Measurements from ENCODE around the gene SMIM21. TPM values are rescaled to one million over a fixed set of nuclear protein-coding genes. Genes with fewer than 3 reads are reported as not detected.
A peak's percentile ranks its signal among the peaks of the same experiment; 100 is the strongest.

Gene SMIM21
- polyA plus RNA-seq, 3 donors, result not detected

GRCh38 chr18:75455249-75456198, 28.0 kb upstream of the SMIM21 start:
- Mint-ChIP-seq H3K4me1 (peaks cover 10% of the 10 kb centered on the region), H3K27ac (no peak overlapping the region), H3K36me3 (peaks cover 0 to 3% of the 10 kb centered on the region in 2 donors), H3K9me3 (peaks cover 8 to 23% (median 21%) of the 10 kb centered on the region in 7 donors), H3K4me3 (peak overlapping the region; percentile 28 to 87), H3K27me3 (ENCODE audit: low read depth in 3 of 3) (peaks cover 41 to 55% (median 46%) of the 10 kb centered on the region in 3 donors)
- peak overlapping the region in 1 of 3 experiments; percentile 59 for H3K4me3 ChIP-seq (replicated peaks in 1 of 3; ENCODE audit: low read depth in 2 of 3, low read length in 3 of 3)
- H3K27ac ChIP-seq (ENCODE audit: low read depth in 1 of 2, low read length in 2 of 2), result no peak overlapping the region
- intact Hi-C loops (cut with micrococcal nuclease), result no loop called here
- H3K36me3 ChIP-seq (replicated peaks in 1 of 2; ENCODE audit: control insufficient read depth in 1 of 2, insufficient read depth in 2 of 2, low read length in 2 of 2), result no peaks in the 10 kb centered on the region
- WGBS (ENCODE audit: insufficient coverage), result 7% methylated on average over 79 of the region's 84 CpGs
- no peaks in the 10 kb centered on the region for H3K79me2 ChIP-seq (ENCODE audit: insufficient read depth, low read length)
- H3K4me2 ChIP-seq (replicated peaks; ENCODE audit: extremely low read depth, low read length, poor library complexity, severe bottlenecking), result peak overlapping the region; percentile 62
- TF ChIP-seq, protein P1, sequence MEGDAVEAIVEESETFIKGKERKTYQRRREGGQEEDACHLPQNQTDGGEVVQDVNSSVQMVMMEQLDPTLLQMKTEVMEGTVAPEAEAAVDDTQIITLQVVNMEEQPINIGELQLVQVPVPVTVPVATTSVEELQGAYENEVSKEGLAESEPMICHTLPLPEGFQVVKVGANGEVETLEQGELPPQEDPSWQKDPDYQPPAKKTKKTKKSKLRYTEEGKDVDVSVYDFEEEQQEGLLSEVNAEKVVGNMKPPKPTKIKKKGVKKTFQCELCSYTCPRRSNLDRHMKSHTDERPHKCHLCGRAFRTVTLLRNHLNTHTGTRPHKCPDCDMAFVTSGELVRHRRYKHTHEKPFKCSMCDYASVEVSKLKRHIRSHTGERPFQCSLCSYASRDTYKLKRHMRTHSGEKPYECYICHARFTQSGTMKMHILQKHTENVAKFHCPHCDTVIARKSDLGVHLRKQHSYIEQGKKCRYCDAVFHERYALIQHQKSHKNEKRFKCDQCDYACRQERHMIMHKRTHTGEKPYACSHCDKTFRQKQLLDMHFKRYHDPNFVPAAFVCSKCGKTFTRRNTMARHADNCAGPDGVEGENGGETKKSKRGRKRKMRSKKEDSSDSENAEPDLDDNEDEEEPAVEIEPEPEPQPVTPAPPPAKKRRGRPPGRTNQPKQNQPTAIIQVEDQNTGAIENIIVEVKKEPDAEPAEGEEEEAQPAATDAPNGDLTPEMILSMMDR (IDR thresholded peaks at IDR 0.05), result no peak
- peak overlapping the region; percentile 41 for H2AFZ ChIP-seq (ENCODE audit: insufficient read depth, low read depth, low read length, poor library complexity, severe bottlenecking)
- H3K9me3 ChIP-seq (replicated peaks in 1 of 2; ENCODE audit: control insufficient read depth in 1 of 2, insufficient read depth in 1 of 2, low read length in 2 of 2), result peaks cover 12 to 21% of the 10 kb centered on the region in 2 donors
- H3K27me3 ChIP-seq (ENCODE audit: control insufficient read depth in 2 of 2, insufficient read depth in 2 of 2, low read length in 2 of 2), result peaks cover 31 to 55% of the 10 kb centered on the region in 2 donors
- no peak overlapping the region for H3K9ac ChIP-seq (ENCODE audit: insufficient read depth, low read length, poor library complexity, severe bottlenecking)
- H4K20me1 ChIP-seq (ENCODE audit: insufficient read depth, low read length), result no peaks in the 10 kb centered on the region
- no peaks in the 10 kb centered on the region for H3K4me1 ChIP-seq (ENCODE audit: control insufficient read depth in 1 of 2, insufficient read depth in 2 of 2, low read length in 2 of 2)
- DNase-seq, result no peak

DNA sequence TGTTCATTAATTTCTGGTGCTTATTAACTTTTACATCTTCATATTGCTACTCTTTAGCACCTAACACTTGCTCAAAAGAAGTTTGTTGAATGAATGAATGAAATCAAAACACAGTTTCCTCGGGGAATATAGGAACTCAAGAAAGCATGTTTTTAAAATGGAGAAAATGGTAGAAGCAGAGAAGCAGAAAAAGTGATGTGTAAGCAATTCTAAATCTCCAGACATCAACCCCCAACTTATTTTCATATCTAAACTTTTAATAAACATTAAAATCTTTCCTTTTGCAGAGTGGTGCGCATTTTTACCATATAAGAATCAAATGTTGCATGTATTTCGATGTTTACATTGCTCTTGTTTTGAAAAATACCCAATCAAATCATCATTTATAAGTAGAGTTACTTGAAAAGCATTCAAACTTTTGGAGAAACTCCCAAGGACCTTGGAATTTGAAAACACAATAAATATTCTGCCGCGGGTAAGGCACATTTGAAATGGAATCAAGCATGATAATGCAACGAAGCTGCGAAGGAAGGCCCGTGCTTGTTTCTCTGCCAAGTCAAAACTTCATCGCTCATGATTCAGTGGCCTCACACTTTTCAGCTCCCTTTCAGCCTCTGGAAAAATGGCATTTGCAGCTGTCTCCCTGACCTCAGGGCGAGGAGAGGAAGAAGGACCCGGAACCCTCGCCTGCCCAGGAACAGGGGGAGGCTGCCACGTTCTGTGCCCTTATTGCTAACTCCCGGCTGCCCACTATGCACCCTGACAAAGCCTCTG, 26.7 kb upstream of the SMIM21 start:
- Histone ChIP-seq H3K4me2 (replicated peaks; ENCODE audit: extremely low read depth, low read length, poor library complexity, severe bottlenecking) (no peak overlapping the region), H3K9ac (ENCODE audit: insufficient read depth, low read length, poor library complexity, severe bottlenecking) (no peak overlapping the region), H3K4me3 (replicated peaks in 1 of 3; ENCODE audit: low read depth in 2 of 3, low read length in 3 of 3) (no peak overlapping the region), H3K27ac (ENCODE audit: low read depth in 1 of 2, low read length in 2 of 2) (no peak overlapping the region), H4K20me1 (ENCODE audit: insufficient read depth, low read length) (no peaks in the 10 kb centered on the region), H3K27me3 (ENCODE audit: control insufficient read depth in 2 of 2, insufficient read depth in 2 of 2, low read length in 2 of 2) (peaks cover 34 to 55% of the 10 kb centered on the region in 2 donors), H3K36me3 (replicated peaks in 1 of 2; ENCODE audit: control insufficient read depth in 1 of 2, insufficient read depth in 2 of 2, low read length in 2 of 2) (no peaks in the 10 kb centered on the region), H3K4me1 (ENCODE audit: control insufficient read depth in 1 of 2, insufficient read depth in 2 of 2, low read length in 2 of 2) (no peaks in the 10 kb centered on the region), H2AFZ (ENCODE audit: insufficient read depth, low read depth, low read length, poor library complexity, severe bottlenecking) (no peak overlapping the region), H3K9me3 (replicated peaks in 1 of 2; ENCODE audit: control insufficient read depth in 1 of 2, insufficient read depth in 1 of 2, low read length in 2 of 2) (peaks cover 7 to 21% of the 10 kb centered on the region in 2 donors), H3K79me2 (ENCODE audit: insufficient read depth, low read length) (no peaks in the 10 kb centered on the region)
- TF ChIP-seq, protein P1 (IDR thresholded peaks at IDR 0.05), result no peak
- H3K36me3 Mint-ChIP-seq, result peaks cover 0 to 3% of the 10 kb centered on the region in 2 donors
- DNase-seq, result no peak
- WGBS (ENCODE audit: insufficient coverage), result 97% methylated on average over 11 of the region's 14 CpGs
- H3K27me3 Mint-ChIP-seq (ENCODE audit: low read depth in 3 of 3), result peaks cover 40 to 53% (median 45%) of the 10 kb centered on the region in 3 donors
- no peak overlapping the region for H3K27ac Mint-ChIP-seq
- peak overlapping the region in 1 of 2 donors; percentile 87 for H3K4me3 Mint-ChIP-seq
- intact Hi-C loops (cut with micrococcal nuclease), result no loop called here
- peaks cover 10% of the 10 kb centered on the region for H3K4me1 Mint-ChIP-seq
- H3K9me3 Mint-ChIP-seq, result peaks cover 6 to 23% (median 15%) of the 10 kb centered on the region in 7 donors
